Loucy (cell line): ENCODE data around the gene GSTP1.
"Not testable (repeated sequence)": the region's sequence is repeated elsewhere in the genome, so short reads cannot be mapped to it uniquely, and the experiment has no call there.

ENCODE experiments used
- H2AFZ ChIP-seq: fragments of 200-600 bp; sonication (generic); 2 replicates; pipeline ENCODE4 v1.6.0; 2016; ENCODE audit warnings: antibody characterized with exemption, mild to moderate bottlenecking, low read length, moderate library complexity
- H3F3A ChIP-seq: fragments of 200-600 bp; 2 replicates; pipeline ENCODE4 v1.6.0; 2016; ENCODE audit warnings: antibody characterized with exemption, low read depth, mild to moderate bottlenecking
- H3K27me3 ChIP-seq: fragments of 200-600 bp; sonication (generic); 2 replicates; pipeline ENCODE4 v1.6.1; 2014; ENCODE audit warnings: low read length, mild to moderate bottlenecking; ENCODE audit not compliant: insufficient read depth, poor library complexity, severe bottlenecking
- H3K36me3 ChIP-seq: fragments of 200-600 bp; sonication (generic); 2 replicates; pipeline ENCODE4 v1.6.1; 2016; ENCODE audit warnings: low read length; ENCODE audit not compliant: insufficient read depth
- H3K4me1 ChIP-seq: fragments of 200-600 bp; sonication (generic); 2 replicates; pipeline ENCODE4 v1.5.1; 2014; ENCODE audit warnings: low read length, mild to moderate bottlenecking; ENCODE audit not compliant: insufficient read depth, poor library complexity, severe bottlenecking
- H3K4me2 ChIP-seq: fragments of 200-600 bp; sonication (generic); 2 replicates; pipeline ENCODE4 v1.6.0; 2014; ENCODE audit warnings: antibody characterized with exemption, low read length, low read depth, mild to moderate bottlenecking; ENCODE audit not compliant: poor library complexity, severe bottlenecking
- H3K4me3 ChIP-seq: fragments of 200-600 bp; sonication (generic); 2 replicates; pipeline ENCODE4 v1.5.1; 2014; ENCODE audit warnings: low read length, mild to moderate bottlenecking, mixed read lengths; ENCODE audit not compliant: poor library complexity, severe bottlenecking
- H3K79me2 ChIP-seq: fragments of 200-600 bp; sonication (generic); 2 replicates; pipeline ENCODE4 v1.6.1; 2014; ENCODE audit warnings: low read length; ENCODE audit not compliant: insufficient read depth
- H3K9ac ChIP-seq: fragments of 200-600 bp; sonication (generic); 2 replicates; pipeline ENCODE4 v1.6.0; 2014; ENCODE audit warnings: mild to moderate bottlenecking, low read depth, low read length, moderate library complexity; ENCODE audit not compliant: poor library complexity, severe bottlenecking
- H3K9me2 ChIP-seq: fragments of 200-600 bp; sonication (generic); replicated peaks from 2 replicates; pipeline ENCODE4 v1.6.1; 2016; ENCODE audit warnings: low read depth, low read length, mixed read lengths
- H3K9me3 ChIP-seq: fragments of 200-600 bp; sonication (generic); 2 replicates; pipeline ENCODE4 v1.6.1; 2014; ENCODE audit warnings: mild to moderate bottlenecking, antibody characterized with exemption, low read length, low read depth; ENCODE audit not compliant: insufficient read depth
- H4K20me1 ChIP-seq: fragments of 200-600 bp; sonication (generic); 2 replicates; pipeline ENCODE4 v1.6.0; 2014; ENCODE audit warnings: antibody characterized with exemption, low read length, mild to moderate bottlenecking; ENCODE audit not compliant: insufficient read depth, poor library complexity, severe bottlenecking
- EZH2phosphoT487 ChIP-seq: fragments of 200-600 bp; IDR thresholded peaks from 2 replicates; pipeline ENCODE4 v1.6.1; 2018; ENCODE audit warnings: antibody characterized with exemption, mild to moderate bottlenecking, moderate library complexity, borderline replicate concordance
- TF ChIP-seq, protein P1 (sequence below): fragments of 200-600 bp; sonication (generic); conservative IDR thresholded peaks from 2 replicates; pipeline ENCODE4 v1.5.1; 2014; ENCODE audit warnings: mild to moderate bottlenecking, antibody characterized with exemption, low read length

The GSTP1 gene

DNA sequence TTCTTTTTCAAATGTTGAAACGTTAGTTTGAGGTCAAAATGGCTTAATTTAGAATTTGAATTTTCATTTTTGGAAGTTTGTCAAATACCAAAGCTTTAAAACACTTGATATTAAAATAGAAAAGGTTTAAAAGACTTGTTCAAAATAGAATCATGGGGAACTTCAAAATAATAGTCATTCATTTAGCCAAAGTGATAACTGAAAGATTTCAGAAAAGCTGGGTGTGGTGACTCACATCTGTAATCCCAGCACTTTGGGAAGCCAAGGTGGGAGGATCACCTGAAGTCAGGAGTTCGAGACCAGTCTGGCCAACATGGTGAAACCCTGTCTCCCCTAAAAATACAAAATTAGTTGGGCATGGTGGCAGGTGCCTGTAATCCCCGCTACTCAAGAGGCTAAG is 10.9 kb downstream of the GSTP1 start:
- H3K27me3 ChIP-seq: no peaks in the 10 kb centered on the region
- no peak overlapping the region for H3K4me3 ChIP-seq
- TF ChIP-seq, protein P1, sequence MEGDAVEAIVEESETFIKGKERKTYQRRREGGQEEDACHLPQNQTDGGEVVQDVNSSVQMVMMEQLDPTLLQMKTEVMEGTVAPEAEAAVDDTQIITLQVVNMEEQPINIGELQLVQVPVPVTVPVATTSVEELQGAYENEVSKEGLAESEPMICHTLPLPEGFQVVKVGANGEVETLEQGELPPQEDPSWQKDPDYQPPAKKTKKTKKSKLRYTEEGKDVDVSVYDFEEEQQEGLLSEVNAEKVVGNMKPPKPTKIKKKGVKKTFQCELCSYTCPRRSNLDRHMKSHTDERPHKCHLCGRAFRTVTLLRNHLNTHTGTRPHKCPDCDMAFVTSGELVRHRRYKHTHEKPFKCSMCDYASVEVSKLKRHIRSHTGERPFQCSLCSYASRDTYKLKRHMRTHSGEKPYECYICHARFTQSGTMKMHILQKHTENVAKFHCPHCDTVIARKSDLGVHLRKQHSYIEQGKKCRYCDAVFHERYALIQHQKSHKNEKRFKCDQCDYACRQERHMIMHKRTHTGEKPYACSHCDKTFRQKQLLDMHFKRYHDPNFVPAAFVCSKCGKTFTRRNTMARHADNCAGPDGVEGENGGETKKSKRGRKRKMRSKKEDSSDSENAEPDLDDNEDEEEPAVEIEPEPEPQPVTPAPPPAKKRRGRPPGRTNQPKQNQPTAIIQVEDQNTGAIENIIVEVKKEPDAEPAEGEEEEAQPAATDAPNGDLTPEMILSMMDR: no peak
- TF ChIP-seq EZH2phosphoT487: no peak
- H3K79me2 ChIP-seq: no peaks in the 10 kb centered on the region
- H3F3A ChIP-seq: no peaks in the 10 kb centered on the region
- no peak overlapping the region for H2AFZ ChIP-seq
- H3K4me1 ChIP-seq: peaks cover 46% of the 10 kb centered on the region
- H3K9me2 ChIP-seq: no peaks in the 10 kb centered on the region
- H4K20me1 ChIP-seq: no peaks in the 10 kb centered on the region
- 0 out of 2 replicates have a peak, but pooled peaks cover 4% of the 10 kb centered on the region for H3K9me3 ChIP-seq
- H3K4me2 ChIP-seq: peak overlapping the region; percentile 13
- H3K36me3 ChIP-seq: no peaks in the 10 kb centered on the region
- no peak overlapping the region for H3K9ac ChIP-seq

DNA sequence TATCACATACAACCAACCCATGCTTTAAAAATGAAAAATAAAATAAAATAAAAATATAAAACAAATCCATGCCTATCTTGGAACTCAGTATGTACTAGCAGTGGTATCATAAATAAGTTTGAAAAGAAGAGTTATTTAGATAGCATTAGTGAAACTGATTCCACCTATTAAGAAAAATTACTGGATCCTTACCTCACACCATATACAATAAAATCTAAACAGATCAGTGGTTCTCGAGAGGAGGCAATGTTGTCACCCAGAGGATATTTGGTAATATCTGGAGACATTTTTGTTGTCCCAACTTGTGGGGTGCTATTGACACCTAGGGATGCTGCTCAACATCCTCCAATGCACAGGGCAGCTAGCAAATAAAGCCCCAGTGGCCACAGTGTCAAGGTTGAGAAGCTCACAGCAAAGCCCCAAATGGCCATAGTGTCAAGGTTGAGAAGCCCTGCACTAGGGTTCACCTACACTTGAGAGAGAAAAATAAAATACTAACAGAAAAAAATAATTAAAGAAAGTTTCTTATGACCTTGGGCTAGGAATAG is 13.2 kb downstream of the GSTP1 start:
- Histone ChIP-seq H3K9me2 (no peaks in the 10 kb centered on the region), H2AFZ (no peak overlapping the region), H3F3A (peaks cover 18% of the 10 kb centered on the region), H3K9ac (no peak overlapping the region), H3K79me2 (no peaks in the 10 kb centered on the region), H3K36me3 (no peaks in the 10 kb centered on the region), H3K4me2 (no peak overlapping the region), H4K20me1 (no peaks in the 10 kb centered on the region), H3K4me1 (peaks cover 67% of the 10 kb centered on the region), H3K4me3 (no peak overlapping the region), H3K9me3 (0 out of 2 replicates have a peak, but pooled peaks cover 4% of the 10 kb centered on the region), H3K27me3 (no peaks in the 10 kb centered on the region)
- TF ChIP-seq, protein P1: no peak
- TF ChIP-seq EZH2phosphoT487: no peak

DNA sequence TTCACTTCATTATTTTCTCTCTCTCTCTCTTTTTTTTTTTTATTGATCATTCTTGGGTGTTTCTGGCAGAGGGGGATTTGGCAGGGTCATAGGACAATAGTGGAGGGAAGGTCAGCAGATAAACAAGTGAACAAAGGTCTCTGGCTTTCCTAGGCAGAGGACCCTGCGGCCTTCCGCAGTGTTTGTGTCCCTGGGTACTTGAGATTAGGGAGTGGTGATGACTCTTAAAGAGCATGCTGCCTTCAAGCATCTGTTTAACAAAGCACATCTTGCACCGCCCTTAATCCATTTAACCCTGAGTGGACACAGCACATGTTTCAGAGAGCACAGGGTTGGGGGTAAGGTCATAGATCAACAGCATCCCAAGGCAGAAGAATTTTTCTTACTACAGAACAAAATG is 13.8 kb downstream of the GSTP1 start:
- not testable (repeated sequence) for H3K27me3 ChIP-seq, H3K9me2 ChIP-seq, H3K36me3 ChIP-seq, H2AFZ ChIP-seq, H3K9me3 ChIP-seq, H3K4me3 ChIP-seq, H3K79me2 ChIP-seq, H3K4me2 ChIP-seq, H4K20me1 ChIP-seq, H3K9ac ChIP-seq
- H3K4me1 ChIP-seq: peaks cover 73% of the 10 kb centered on the region
- H3F3A ChIP-seq: peaks cover 19% of the 10 kb centered on the region

DNA sequence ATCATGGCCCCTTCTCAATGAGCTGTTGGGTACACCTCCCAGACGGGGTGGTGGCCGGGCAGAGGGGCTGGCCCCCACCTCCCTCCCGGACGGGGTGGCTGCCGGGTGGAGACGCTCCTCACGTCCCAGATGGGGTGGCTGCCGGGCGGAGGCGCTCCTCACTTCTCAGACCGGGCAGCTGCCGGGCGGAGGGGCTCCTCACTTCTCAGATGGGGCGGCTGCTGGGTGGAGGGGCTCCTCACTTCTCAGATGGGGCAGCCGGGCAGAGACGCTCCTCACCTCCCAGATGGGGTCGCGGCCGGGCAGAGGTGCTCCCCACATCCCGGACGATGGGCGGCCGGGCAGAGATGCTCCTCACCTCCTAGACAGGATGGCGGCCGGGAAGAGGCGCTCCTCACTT is 14.4 kb downstream of the GSTP1 start:
- H3K27me3 ChIP-seq, H3K79me2 ChIP-seq, H3K36me3 ChIP-seq, H3K9me3 ChIP-seq, H3K9me2 ChIP-seq, H3K4me3 ChIP-seq, H3K4me2 ChIP-seq, H3K9ac ChIP-seq, H2AFZ ChIP-seq, H4K20me1 ChIP-seq: not testable (repeated sequence)
- H3F3A ChIP-seq: peaks cover 19% of the 10 kb centered on the region
- peaks cover 73% of the 10 kb centered on the region for H3K4me1 ChIP-seq
